ENCODE results near the gene NEAT1.

NEAT1 gene

DNA sequence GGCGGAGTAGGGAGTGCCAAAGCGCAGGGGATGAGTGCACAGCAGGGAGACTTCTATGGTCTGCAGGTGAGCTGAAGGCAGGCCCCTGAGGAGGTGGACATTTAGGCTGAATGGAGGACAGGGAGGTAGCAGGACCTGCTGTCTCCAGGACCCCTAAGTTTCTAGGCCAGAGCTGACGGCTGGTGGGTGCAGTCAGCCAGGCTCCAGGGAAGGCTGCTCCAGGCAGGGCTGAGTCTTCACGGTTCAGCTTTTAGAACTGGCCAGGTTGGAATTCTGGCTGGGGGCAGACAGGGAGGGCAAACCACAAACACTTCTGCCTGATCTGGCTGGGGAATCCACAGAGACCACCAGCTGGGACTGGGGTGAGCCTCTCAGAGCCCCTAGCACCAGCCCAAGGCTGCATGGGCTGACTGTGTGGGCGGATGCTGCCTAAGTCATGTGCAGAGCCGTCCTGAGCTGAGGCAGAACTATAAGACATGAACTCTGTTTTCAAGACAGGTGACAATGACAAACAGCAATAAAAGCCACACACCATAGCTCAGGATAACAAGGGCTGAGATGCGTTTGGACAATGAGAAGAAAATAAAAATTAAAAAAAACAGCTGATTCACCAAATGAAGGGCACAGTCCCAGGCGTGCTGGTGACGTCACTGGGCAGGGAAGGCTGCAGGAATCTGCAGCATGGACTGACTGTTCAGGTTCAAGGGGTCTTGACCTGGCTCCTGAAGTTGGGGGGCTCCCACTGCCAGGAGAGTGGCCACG lies 65.9 kb downstream of the NEAT1 start:
- POLR2A ChIA-PET, result interaction anchor here (1.0 to 25.7 kb wide), 8 partner anchors 9 to 67 kb away, joined by 3 to 620 read pairs (median 6); partner anchors contain the start of genes MALAT1 and NEAT1
- peak; percentile 31 for DNase-seq (ENCODE audit: extremely low spot score)
- TF ChIP-seq CTCF (IDR thresholded peaks at IDR 0.05; ENCODE audit: control extremely low read depth, extremely low read depth, low read depth, missing control alignments), result no peak
- CTCF ChIA-PET, result interaction anchor here (1.3 to 7.1 kb wide), 5 partner anchors 9 to 103 kb away, joined by 3 to 117 read pairs (median 15); no protein-coding TSS in a partner anchor

DNA sequence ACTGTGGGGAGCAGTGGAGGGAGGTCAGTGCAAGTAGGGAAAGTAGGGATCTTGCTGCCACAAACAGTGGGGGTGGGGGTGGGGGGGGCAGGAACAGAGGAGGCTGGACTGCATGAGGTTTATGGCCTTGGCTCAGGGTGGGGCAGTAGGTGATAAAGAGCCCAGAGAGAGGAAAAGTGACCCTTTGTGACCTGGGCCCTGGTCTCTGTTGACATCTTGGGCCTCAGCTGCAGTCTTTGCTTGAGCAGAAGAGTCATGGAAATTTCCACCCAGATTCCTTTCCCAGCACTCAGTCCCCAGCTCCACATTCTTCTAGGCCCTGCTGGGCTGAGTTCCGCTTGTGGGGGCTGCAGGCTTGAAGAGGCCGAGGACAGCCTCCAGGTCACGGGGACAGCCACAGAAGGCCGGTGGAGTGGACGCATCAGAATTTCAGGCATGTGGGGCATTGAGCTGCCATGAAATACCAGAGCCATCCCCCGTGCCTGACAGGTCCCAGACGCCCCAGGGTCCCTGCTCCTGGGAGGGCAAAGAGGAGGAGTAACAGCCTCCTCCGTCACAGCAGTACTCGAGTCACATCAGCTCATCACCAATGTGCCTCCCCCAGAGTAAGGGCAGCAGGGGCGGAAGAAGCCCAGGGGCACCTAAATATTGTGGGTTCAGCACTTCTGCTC lies 66.6 kb downstream of the NEAT1 start:
- POLR2A ChIA-PET, result interaction anchor here (1.0 to 25.7 kb wide), 7 partner anchors 10 to 68 kb away, joined by 3 to 620 read pairs (median 3); partner anchors contain the start of genes MALAT1 and NEAT1
- no peak for TF ChIP-seq CTCF (IDR thresholded peaks at IDR 0.05; ENCODE audit: control extremely low read depth, extremely low read depth, low read depth, missing control alignments)
- CTCF ChIA-PET, result interaction anchor here (2.6 to 7.1 kb wide), 4 partner anchors 8 to 72 kb away, joined by 15 to 117 read pairs (median 25); no protein-coding TSS in a partner anchor
- no peak for DNase-seq (ENCODE audit: extremely low spot score)

DNA sequence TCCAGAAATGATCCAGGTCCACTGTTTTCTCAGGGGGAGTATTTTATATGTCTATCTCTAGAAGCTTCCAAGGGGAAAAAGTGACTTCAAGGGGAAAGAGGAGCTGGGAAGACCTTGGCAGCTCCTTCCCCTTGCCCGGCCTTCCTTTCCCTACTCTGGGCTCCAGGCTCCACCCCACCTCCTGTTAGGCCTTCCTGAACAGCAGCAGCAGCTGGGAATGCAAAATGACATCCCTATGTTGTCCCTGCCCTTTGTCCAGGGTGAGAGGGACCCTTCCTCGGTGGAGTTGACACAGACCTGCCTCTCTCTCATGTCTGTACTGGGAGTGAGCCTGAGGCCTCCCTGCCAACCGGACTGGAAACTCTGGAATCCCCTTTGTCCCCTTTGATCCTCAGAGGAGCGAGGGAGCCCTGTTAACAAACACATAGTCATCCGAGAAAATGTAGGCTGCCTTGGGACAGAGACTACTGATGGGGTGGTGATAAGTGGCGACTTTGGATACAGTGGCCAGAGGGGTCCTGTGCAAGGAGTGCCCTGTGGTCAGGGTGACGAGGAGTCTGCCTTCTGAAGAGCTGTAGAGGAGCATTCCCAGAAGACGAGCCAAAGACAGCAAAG lies 67.2 kb downstream of the NEAT1 start:
- no peak for TF ChIP-seq CTCF (IDR thresholded peaks at IDR 0.05; ENCODE audit: control extremely low read depth, extremely low read depth, low read depth, missing control alignments)
- DNase-seq (ENCODE audit: extremely low spot score), result no peak
- CTCF ChIA-PET, result interaction anchor here (1.3 to 7.1 kb wide), 4 partner anchors 11 to 73 kb away, joined by 3 to 117 read pairs (median 25); no protein-coding TSS in a partner anchor

GRCh38 chr11:65491163-65491465 lies 68.5 kb downstream of the NEAT1 start:
- ChIA-PET CTCF (interaction anchor here (1.2 to 7.1 kb wide), 9 partner anchors 12 to 161 kb away, joined by 3 to 117 read pairs (median 4); no protein-coding TSS in a partner anchor), POLR2A (interaction anchor here (1.0 to 25.7 kb wide), 3 partner anchors 11 to 70 kb away, joined by 3 to 620 read pairs (median 243); partner anchors contain the start of genes MALAT1 and NEAT1)
- no peak for DNase-seq (ENCODE audit: extremely low spot score)
- TF ChIP-seq CTCF (IDR thresholded peaks at IDR 0.05; ENCODE audit: control extremely low read depth, extremely low read depth, low read depth, missing control alignments), result no peak

More for the DNA sequence above, 67.2 kb downstream of the NEAT1 start:
- POLR2A ChIA-PET, result interaction anchor here (1.0 to 25.7 kb wide), 7 partner anchors 10 to 69 kb away, joined by 3 to 620 read pairs (median 3); partner anchors contain the start of genes MALAT1 and NEAT1

GRCh38 chr11:65491614-65492386 lies 69.2 kb downstream of the NEAT1 start:
- TF ChIP-seq CTCF (IDR thresholded peaks at IDR 0.05; ENCODE audit: control extremely low read depth, extremely low read depth, low read depth, missing control alignments), result no peak
- CTCF ChIA-PET, result interaction anchor here (1.2 to 7.1 kb wide), 10 partner anchors 13 to 162 kb away, joined by 3 to 117 read pairs (median 4); no protein-coding TSS in a partner anchor
- DNase-seq (ENCODE audit: extremely low spot score), result peak; percentile 15
- POLR2A ChIA-PET, result interaction anchor here (1.0 to 25.7 kb wide), 5 partner anchors 11 to 71 kb away, joined by 3 to 620 read pairs (median 22); partner anchors contain the start of genes MALAT1 and NEAT1

All from GM10248 (cell line).